LNCaP clone FGC (cell line): Measurements from ENCODE around the gene RHOT2.

Experiments
- DNase-seq: peaks from one replicate; pipeline ENCODE4 v3.0.0-alpha.2; 2011; ENCODE audit warnings: low read depth
- H3K4me3 ChIP-seq: 2 replicates; pipeline ENCODE4 v1.5.1; 2011; ENCODE audit warnings: mild to moderate bottlenecking, low read depth, low read length, control low read depth
- TF ChIP-seq, protein P1 (sequence below): IDR thresholded peaks from 2 replicates; pipeline ENCODE4 v1.5.1; 2012; ENCODE audit warnings: mild to moderate bottlenecking; ENCODE audit not compliant: control insufficient read depth, insufficient read depth; ENCODE audit errors: extremely low read depth

Gene RHOT2

DNA sequence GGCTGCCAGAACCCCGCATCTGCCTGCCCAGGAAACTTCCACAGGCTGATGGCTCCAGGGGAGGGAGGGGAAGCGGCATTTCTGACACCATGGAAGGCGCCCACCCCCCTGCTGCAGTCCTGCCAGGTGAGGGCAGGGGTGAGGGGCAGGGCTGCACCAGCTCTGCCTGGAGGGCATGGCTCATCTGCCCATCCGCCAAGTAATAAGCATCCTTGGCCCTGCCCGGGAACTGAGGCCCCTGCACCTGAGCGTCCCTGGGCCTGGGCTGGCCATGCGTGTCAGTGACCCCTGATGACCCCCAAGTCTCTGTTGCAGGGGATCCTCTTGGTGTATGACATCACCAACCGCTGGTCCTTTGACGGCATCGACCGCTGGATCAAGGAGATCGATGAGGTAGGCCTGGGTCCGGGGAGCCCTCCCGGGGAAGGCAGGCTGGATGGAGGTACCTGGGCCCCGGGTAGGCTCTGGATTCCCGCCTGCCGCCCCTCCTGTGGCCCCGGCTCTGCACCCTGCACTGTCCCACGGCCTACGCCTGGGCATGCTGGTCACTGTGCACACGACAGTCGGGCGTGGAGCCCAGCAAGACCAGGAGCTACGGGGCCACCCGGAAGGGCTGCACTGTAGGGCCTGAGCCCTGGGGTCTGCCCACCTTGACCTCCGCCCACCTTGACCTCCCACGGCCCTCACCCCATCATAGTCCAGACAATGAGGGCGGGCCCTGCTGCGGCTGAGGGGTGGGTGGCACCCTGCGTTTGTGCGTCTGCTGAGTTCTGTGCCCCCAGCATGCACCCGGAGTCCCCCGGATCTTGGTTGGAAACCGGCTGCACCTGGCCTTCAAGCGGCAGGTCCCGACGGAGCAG lies 42.6 kb upstream of the RHOT2 start:
- TF ChIP-seq, protein P1, sequence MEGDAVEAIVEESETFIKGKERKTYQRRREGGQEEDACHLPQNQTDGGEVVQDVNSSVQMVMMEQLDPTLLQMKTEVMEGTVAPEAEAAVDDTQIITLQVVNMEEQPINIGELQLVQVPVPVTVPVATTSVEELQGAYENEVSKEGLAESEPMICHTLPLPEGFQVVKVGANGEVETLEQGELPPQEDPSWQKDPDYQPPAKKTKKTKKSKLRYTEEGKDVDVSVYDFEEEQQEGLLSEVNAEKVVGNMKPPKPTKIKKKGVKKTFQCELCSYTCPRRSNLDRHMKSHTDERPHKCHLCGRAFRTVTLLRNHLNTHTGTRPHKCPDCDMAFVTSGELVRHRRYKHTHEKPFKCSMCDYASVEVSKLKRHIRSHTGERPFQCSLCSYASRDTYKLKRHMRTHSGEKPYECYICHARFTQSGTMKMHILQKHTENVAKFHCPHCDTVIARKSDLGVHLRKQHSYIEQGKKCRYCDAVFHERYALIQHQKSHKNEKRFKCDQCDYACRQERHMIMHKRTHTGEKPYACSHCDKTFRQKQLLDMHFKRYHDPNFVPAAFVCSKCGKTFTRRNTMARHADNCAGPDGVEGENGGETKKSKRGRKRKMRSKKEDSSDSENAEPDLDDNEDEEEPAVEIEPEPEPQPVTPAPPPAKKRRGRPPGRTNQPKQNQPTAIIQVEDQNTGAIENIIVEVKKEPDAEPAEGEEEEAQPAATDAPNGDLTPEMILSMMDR: no peak
- no peak for DNase-seq
- no peak overlapping the region for H3K4me3 ChIP-seq

DNA sequence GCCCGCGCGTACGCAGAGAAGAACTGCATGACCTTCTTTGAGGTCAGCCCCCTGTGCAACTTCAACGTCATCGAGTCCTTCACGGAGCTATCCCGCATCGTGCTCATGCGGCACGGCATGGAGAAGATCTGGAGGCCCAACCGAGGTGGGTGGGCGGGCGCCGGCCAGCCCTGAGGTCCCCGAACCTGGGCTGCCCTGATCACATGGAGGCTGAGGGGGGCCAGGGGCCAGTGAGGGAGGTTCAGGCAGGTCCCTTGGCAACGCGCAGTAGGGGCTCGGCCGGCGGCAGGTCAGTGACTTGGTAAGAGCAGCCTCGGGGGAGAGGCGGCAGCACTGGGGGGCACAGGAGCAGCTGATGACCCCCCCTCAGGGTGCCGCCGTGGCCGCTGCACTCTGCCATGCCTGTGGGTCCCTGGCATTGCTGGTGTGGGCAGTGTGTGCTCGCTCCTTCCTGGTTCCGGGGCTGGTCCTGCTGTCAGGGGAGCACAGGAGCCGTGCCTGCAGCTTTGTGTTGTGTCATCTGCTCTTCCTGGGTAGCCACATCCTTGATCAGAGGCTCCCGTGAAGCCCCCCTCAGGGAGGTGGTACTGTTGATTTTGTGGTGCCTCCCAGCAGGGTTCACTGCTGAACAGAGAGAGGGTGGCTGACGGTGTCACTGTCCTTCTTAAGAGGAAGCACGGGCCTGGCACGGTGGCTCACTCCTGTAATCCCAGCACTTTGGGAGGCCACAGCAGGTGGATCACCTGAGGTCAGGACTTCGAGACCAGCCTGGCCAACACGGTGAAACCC lies 41.8 kb upstream of the RHOT2 start:
- TF ChIP-seq, protein P1: no peak
- no peak for DNase-seq
- no peak overlapping the region for H3K4me3 ChIP-seq

DNA sequence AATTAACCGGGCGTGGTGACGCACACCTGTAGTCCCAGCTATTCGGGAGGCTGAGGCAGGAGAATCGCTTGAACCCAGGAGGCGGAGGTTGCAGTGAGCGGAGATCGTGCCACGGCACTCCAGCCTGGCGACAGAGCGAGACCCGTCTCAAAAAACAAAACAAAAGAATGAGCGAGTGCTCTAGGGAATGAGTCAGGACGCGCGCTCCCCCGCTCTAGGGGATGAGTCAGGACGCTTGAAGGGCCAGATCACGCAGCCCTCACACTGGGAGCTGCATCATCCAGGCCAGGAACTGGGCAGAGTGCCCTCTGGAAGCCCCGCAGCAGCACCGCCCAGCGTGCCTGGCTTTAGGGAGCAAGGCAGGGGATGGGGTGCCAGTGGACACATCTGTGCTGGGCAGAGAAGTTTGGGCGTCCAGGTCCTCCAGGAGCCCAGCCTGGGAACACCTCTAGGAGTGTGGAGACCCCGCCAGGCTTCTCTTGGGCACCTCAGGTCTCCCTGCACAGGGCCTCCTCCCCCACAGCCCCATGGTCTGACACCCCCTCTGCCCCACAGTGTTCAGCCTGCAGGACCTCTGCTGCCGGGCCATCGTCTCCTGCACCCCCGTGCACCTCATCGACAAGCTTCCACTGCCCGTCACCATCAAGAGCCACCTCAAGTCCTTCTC lies 41.0 kb upstream of the RHOT2 start:
- no peak for DNase-seq
- TF ChIP-seq, protein P1: no peak
- H3K4me3 ChIP-seq: no peak overlapping the region

DNA sequence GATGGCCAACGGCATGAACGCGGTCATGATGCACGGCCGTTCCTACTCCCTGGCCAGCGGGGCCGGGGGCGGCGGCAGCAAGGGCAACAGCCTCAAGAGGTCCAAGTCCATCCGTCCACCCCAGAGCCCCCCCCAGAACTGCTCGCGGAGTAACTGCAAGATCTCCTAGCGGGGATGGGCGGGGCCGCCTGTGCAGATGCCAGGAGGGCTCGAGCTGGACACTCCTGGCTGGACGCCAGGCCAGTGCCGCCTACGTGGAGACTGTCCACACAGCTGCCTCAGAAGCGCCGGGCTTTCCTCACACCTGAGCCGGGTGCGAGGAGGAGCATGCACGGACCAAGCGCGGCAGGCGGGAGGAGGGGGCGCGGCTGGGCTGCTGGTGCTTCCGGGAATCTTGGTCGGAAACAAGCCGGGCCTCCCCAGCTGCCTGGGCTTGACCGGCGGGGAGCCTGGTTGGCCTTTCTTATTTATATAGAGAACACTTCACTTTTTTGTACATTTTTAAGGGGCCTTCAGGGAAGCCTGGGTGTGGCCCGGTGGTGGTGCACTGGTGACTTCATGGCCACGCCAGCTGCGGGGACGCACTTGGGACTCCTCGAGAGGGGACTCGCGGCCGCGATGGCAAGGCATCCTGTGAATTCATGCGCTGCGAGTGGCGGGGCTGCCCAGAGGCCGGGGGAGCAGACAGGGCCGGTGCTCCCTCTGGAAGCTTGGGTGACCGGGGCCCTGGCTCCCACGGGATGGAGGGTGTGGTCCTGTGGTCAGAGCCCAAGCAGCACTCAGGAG lies 40.3 kb upstream of the RHOT2 start:
- no peak overlapping the region for H3K4me3 ChIP-seq
- no peak for DNase-seq

DNA sequence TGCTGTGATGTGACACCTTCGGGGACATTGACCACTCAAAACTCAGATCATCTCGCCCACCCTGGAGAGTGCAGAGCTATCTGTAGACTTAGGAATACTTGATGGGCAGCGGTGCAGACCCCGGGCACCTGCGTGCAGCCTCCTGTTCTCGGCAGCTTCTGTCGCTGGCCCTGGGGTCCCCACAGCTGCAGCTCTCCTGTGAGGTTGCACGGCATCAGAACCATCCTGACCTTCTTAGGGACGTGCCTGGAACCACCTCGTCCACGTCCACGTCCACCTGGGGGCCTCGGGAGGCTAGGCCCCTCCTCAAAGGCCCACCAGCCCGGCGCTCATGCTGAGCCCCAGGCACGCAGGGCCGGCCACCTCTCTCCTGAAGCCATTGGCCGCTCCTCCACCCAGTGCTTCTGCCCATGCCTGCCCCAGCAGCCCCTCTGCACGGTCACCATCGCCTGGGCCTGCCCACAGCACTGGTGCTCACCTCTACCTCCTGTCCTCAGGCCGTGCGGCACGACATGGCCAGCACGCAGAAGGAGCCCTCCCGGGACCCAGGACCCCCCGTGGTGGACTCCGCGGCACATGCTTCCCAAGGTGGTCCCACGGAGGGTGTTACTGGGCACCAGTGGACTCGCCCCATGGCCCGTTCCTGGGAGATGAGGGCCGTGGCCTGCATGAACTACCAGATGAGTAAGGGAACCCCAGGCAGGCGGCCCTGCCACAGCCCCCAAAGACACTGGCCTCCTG lies 39.4 kb upstream of the RHOT2 start:
- no peak for DNase-seq
- no peak overlapping the region for H3K4me3 ChIP-seq
- TF ChIP-seq, protein P1: no peak

More for the DNA sequence above, 40.3 kb upstream of the RHOT2 start:
- TF ChIP-seq, protein P1: no peak
